Cerebellar cortex (tissue), 1 donor: ENCODE results near the gene PDE8B.

ENCODE experiments used
- DNase-seq: peaks from one replicate; pipeline ENCODE4 v3.0.0-alpha.2; 2015; ENCODE audit warnings: low spot score

The PDE8B gene

GRCh38 chr5:77186652-77187370, 23.7 kb upstream of the PDE8B start:
- DNase-seq, result no peak

- no peak for DNase-seq
Measured at GRCh38 chr5:77189421-77189820, 21.1 kb upstream of the PDE8B start.

GRCh38 chr5:77192441-77193050, 17.9 kb upstream of the PDE8B start:
- no peak for DNase-seq

- DNase-seq, result no peak
Measured at GRCh38 chr5:77194762-77195161, 15.7 kb upstream of the PDE8B start.

GRCh38 chr5:77197840-77198554, 12.5 kb upstream of the PDE8B start:
- no peak for DNase-seq

GRCh38 chr5:77200663-77201062, 9.8 kb upstream of the PDE8B start:
- DNase-seq, result no peak

- no peak for DNase-seq
Measured at GRCh38 chr5:77202145-77202544, 8.3 kb upstream of the PDE8B start.

- DNase-seq, result no peak
Measured at GRCh38 chr5:77204967-77205366, 5.5 kb upstream of the PDE8B start.

GRCh38 chr5:77208507-77209163, 1.8 kb upstream of the PDE8B start:
- no peak for DNase-seq

GRCh38 chr5:77209495-77210090, 887 bp upstream of the PDE8B start:
- DNase-seq, result no peak

GRCh38 chr5:77210964-77211690, 647 bp downstream of the PDE8B start:
- DNase-seq, result no peak

GRCh38 chr5:77211691-77212047, 1.2 kb downstream of the PDE8B start:
- DNase-seq, result no peak

- no peak for DNase-seq
Measured at GRCh38 chr5:77213601-77214000, 3.1 kb downstream of the PDE8B start.

GRCh38 chr5:77214151-77214550, 3.7 kb downstream of the PDE8B start:
- no peak for DNase-seq

GRCh38 chr5:77218263-77218662, 7.8 kb downstream of the PDE8B start:
- DNase-seq, result no peak

- no peak for DNase-seq
Measured at GRCh38 chr5:77221115-77221514, 10.6 kb downstream of the PDE8B start.

- DNase-seq, result no peak
Measured at GRCh38 chr5:77222722-77223121, 12.2 kb downstream of the PDE8B start.

- DNase-seq, result no peak
Measured at GRCh38 chr5:77223653-77224052, 13.2 kb downstream of the PDE8B start.

GRCh38 chr5:77224672-77225355, 14.3 kb downstream of the PDE8B start:
- no peak for DNase-seq

GRCh38 chr5:77225531-77225930, 15.1 kb downstream of the PDE8B start:
- DNase-seq, result no peak

GRCh38 chr5:77229887-77230286, 19.4 kb downstream of the PDE8B start:
- no peak for DNase-seq
